SK-N-MC (cell line): ENCODE results near the gene NF2.

Source experiments
- EZH2 ChIP-seq: fragments of 200-600 bp; sonication (generic); IDR thresholded peaks from one replicate; pipeline ENCODE4 v1.6.1; 2017; ENCODE audit warnings: antibody characterized with exemption
- FOXP2 ChIP-seq: optimal IDR thresholded peaks from 2 replicates; pipeline ENCODE3; 2011; ENCODE audit warnings: mild to moderate bottlenecking, moderate library complexity; ENCODE audit not compliant: insufficient read depth; ENCODE audit errors: extremely low read length, control extremely low read depth
- POLR2AphosphoS5 ChIP-seq: IDR thresholded peaks from 2 replicates; pipeline ENCODE4 v1.6.1; 2012; ENCODE audit warnings: mild to moderate bottlenecking, low read depth, low read length, borderline replicate concordance

- TF ChIP-seq EZH2, result no peak
- no peak for TF ChIP-seq POLR2AphosphoS5
- TF ChIP-seq FOXP2, result no peak
Observed at GRCh38 chr22:29605527-29605850, 2.1 kb downstream of the NF2 start.
